Anterior cingulate cortex (tissue), 58 donors: Measurements from ENCODE around the gene ELAC1.
"Not testable (repeated sequence)": the region's sequence is repeated elsewhere in the genome, so short reads cannot be mapped to it uniquely, and the experiment has no call there.

ENCODE experiments used
- DNase-seq, 58 donors: peaks; one replicate each; lab custom pipeline; 2025; lab: John Stamatoyannopoulos, UW

Gene ELAC1

GRCh38 chr18:50967714-50968661, at the start of gene ELAC1:
Gene ELAC1, plus strand, starts transcription at chr18:50968040. Its CDS starts 6,365 bp downstream, at chr18:50974405.
- peak in 57 of 58 donors; percentile 23 to 86 (median 68) for DNase-seq

GRCh38 chr18:50918153-50918552, 49.7 kb upstream of the ELAC1 start:
- DNase-seq: no peak

GRCh38 chr18:50924372-50924771, 43.5 kb upstream of the ELAC1 start:
- no peak for DNase-seq

GRCh38 chr18:50926521-50926920, 41.3 kb upstream of the ELAC1 start:
- no peak for DNase-seq

- no peak for DNase-seq
Measured at GRCh38 chr18:50928551-50928950, 39.3 kb upstream of the ELAC1 start.

DNA sequence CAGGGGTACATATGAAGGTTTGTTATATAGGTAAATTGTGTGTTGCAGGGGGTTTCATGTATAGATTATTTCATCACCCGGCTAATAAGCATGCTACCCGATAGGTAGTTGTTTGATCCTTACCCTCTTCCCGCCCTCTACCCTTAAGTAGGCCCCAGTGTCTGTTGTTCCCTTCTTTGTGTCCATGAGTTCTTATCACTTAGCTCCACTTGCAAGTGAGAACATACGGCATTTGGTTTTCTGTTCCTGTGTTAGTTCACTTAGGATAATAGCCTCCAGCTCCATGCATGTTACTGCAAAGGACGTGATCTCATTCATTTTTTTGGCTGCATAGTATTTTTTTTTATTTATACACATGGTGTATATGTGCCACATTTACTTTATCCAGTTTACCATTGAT, 34.2 kb upstream of the ELAC1 start:
- no peak for DNase-seq

DNA sequence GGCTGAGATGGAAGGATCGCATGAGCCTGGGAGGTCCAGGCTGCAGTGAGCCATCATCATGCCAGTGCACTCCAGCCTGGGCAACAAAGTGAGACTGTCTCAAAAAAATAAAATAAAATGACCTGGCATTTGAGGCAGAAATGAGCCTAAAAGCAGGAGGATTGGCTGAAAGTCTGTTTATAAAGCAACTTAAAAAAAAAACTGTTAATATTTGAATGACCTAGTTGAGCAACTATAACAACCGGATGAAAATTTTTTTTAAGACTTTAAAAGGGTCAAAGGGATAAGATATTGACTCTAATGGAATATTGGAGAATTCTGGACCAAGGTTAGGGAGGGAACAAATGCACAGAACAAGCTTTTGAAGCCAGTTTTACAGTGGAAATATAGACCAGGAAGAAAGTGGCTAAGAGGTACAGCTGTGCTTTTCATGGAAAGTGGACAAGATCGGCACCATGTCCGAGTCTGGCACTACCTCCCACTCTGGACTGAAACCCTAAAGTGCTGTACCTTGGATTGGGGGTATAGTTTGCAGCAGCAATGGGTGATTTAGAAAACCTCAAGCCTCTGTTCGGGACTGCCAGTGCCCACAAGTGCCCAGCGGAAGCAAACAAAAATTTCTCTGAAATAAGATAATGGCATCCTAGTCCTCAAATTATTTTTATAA, 33.2 kb upstream of the ELAC1 start:
- DNase-seq: no peak

DNA sequence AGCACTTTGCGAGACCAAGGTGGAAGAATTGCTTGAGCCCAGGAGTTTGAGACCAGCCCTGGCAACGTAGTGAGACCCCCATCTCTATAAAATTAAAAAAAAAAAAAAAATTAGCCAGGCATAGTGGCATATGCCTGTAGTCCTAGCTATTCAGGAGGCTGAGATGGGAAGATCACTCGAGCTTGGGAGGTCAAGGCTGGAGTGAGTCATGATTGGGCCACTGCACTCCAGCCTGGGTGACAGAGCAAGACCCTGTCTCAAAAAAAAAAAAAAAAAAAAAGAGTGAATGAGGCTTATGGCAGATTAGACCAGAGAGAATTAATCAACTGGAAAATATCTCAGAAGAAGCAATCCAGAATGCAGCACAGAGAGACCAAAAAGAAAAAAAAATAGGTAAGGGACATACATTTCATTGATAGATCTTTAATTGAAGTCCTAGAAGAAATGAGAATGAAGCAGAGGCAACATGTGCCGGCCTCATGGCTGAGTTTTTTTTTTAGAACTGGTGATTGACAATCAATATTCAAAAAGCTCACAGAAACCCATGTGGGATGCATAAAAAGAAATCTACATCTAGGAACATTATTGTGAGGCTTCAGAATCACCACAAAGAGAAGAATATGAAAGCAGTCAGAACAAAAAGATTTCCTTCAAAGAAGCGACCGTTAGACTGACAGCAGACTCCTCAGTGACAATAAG, 32.2 kb upstream of the ELAC1 start:
- DNase-seq: no peak

DNA sequence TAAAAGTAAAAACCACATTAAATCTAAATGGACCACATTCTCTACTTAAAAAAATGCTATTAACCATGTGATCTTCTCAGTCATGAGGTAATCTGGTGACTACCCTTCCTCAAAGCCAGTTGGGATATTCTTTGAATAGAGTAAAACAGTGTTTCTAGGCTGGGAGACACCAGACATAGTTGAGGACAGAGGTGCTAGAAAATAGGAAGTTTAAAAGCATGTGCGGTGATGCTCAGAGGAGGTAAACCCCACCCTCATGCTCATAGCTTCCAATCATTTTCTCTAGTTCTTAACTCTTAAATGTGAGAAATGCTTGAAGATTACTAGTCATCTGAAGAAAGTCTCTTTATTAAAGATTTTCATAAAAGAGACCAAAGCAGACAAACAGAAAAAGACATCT, 30.7 kb upstream of the ELAC1 start:
- DNase-seq: no peak

- DNase-seq: no peak
Measured at GRCh38 chr18:50938912-50939311, 28.9 kb upstream of the ELAC1 start.

DNA sequence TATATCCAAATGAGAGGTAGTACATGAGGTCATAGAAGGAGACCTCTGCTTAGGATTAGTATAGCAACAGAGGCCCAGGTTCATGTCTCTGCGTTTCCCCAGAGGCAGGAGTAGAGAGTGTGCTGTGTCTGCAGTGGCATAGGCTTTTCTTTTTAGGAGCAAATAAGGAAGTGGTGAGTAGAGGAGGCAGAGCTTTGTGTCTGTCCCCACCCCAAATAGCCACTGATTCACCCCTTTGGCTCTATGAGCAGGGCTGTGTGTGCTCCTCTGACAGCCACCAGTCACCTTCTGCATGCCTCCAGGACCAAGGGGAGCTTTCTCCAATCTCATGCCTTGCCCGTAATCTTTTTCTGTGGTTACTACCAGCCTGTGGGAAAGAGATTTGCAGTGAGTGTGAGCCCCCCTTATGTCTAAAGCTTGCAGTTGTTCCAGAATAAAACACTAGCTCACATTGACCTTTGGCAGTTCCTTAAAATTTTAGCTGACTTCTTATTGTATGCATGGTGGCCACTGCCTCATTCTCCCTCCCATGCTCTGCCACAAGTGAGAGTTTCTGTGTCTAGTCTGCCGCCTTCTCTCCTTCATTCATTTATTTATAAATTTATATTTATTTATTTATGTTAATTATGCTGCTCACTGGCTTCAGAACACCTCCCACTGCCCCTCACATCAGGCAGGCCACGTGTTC, 23.5 kb upstream of the ELAC1 start:
- DNase-seq: peak in 4 of 58 donors; percentile 1 to 6 (median 4)

- DNase-seq: not testable (repeated sequence)
Measured at GRCh38 chr18:50945918-50946317, 21.9 kb upstream of the ELAC1 start.

DNA sequence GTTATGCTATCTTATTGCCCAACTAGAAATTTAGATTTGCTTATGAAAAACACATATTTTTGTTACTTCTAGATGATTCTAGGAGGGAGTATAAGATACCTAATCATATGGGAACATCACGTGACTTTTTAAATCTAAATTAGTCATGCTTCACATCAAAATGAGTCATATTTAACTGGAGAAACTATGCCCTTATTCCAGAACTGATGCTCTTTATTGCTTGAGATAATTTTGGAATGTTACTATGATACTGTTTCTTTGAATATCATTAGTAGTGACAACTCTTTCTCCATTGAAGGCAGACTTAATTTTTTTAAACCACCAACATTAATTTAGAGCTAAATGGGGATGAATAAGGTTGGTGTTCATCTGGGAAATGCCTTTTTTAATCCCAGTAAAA, 19.9 kb upstream of the ELAC1 start:
- no peak for DNase-seq

DNA sequence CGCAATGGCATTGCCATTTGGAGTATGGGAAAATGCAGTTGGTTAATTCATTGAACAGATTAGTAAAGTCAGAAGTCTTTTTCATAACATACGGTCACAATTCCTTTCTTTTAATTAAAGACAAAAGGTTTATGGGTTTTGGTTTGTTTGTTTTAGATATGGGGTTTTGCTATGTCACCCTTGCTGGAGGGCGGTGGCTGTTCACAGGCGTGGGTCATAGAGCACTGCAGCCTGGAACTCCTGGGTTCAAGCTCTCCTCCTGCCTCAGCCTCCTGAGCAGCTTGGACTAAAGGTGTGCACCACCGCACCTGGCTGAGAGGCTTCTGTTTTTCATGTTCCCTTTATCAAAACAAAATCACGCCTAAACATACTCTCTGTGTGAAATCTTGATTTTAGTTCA, 18.7 kb upstream of the ELAC1 start:
- DNase-seq: no peak

DNA sequence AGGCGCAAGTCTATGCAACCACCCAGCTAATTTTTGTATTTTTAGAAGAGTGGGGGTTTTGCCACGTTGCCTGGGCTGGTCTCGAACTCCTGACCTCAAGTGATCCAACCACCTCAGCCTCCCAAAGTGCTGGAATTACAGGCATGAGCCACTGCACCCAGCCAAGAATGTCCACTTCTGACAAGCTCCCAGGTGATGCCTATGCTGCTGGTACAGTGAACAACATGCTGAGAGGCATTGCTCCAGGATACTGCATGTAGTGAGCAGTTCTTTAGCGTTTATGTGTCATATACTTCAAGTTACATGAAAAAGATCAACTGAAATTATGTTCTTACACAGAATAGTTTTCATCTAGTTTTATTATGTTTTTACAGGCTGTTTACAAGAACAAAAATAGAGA, 17.2 kb upstream of the ELAC1 start:
- DNase-seq: no peak

DNA sequence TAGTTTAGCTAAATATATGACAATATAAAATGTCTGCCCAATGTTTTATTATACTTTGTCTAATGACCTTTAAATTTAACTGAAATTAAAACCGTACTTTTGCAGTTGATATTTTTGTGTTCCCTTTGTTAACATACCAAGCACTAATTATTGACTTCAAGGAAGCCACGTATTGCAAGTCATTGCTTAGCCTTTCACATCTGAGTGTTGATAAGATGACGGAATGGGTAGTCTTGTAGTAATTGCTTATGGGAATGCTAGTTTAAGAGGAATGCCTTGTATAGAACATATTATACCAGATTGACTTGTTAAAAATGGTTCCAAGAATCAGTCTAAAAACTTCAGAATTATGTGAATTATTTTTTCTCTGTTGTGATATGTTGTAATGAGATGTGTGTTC, 14.0 kb upstream of the ELAC1 start:
- no peak for DNase-seq

GRCh38 chr18:50955253-50955652, 12.6 kb upstream of the ELAC1 start:
- no peak for DNase-seq

DNA sequence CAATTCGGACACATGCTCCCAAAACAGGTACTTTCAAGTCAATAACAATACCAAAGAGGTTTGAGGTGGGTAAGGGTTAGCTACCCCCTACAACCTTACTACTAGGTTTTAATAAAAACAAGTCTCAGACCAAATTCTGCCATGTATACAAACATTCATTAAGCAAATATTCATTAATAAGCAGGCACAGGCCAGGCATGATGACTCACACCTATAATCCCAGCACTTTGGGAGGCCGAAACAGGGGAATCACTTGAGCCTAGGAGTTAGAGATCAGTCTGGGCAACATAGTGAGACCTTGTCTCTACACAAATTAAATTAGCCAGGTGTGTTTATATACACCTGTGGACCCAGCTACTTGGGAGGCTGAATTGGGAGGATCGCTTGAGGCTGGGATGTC, 11.7 kb upstream of the ELAC1 start:
- no peak for DNase-seq

- no peak for DNase-seq
Measured at GRCh38 chr18:50961974-50962373, 5.9 kb upstream of the ELAC1 start.

DNA sequence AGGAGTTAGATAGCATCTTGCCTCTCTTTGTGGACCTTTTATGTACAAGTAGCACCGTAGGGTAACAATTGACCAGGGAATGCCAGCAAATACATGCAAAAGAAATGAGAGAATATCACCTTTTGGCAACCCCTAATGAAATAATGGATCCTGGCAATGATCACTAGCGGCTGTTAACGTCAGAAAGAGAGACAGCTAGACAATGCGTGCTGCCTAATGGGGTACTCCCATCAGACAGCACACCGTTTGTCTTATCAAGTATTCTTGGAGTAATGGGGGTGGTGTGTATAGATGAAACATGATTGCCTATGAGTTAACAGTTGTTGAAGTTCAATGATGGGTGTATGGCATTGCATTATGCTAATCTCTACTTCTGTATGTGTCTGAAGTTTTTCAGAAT, 1.6 kb downstream of the ELAC1 start:
- no peak for DNase-seq

- DNase-seq: no peak
Measured at GRCh38 chr18:50970006-50970405, 2.2 kb downstream of the ELAC1 start.
